DMS153 treated with DMSO at 0.1 percent for 48 hours (cell line): ENCODE measurements around the gene SLC25A11.

Experiments used
- DNase-seq: peaks from one replicate; lab custom pipeline; 2025; ENCODE audit not compliant: unreplicated experiment; lab: John Stamatoyannopoulos, UW

SLC25A11 gene, protein sequence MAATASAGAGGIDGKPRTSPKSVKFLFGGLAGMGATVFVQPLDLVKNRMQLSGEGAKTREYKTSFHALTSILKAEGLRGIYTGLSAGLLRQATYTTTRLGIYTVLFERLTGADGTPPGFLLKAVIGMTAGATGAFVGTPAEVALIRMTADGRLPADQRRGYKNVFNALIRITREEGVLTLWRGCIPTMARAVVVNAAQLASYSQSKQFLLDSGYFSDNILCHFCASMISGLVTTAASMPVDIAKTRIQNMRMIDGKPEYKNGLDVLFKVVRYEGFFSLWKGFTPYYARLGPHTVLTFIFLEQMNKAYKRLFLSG

DNA sequence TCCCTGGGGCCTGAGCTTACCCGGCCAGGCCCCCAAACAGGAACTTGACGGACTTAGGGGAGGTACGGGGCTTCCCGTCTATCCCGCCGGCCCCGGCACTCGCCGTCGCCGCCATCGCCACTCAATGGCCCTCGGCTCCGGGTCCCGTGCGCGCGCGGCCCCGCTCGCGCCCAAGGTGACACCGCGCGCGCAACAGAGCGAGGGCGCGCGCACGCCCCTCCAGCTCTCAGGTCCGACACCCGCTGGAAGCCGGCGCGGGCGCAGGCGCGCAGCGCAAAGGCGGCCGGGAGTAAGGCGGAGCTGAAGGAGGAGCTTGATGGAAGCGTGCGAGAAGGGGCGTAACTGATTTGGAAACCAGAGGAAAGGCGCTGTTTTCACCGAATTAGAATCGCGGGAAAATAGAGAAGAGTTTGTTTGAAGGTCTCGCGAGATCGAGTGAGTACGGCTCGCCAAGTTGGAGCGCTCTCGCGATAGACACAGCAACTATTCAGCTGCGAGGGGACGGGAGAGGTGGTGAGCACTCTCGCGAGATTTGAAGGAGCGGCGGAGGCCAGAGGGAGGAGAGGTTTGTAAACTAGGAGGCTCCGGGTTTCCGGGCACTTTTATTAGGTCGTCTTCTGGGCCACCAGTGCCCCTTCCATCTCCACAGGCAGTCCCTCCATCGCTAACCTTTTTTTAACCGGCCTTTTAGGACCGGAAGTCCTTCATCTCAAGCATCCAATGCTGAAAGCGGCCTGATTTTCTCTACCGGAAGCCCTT is at the start of gene SLC25A11, which contains the start of gene RNF167:
TSS of gene SLC25A11 (minus strand) at position 251 of the 759 bp plus-strand sequence. CDS start at position 115, 136 bp downstream.
TSS of gene RNF167 (plus strand) at position 473 of the 759 bp plus-strand sequence. CDS start 642 bp downstream, outside the sequence.
- peak; percentile 85 for DNase-seq

DNA sequence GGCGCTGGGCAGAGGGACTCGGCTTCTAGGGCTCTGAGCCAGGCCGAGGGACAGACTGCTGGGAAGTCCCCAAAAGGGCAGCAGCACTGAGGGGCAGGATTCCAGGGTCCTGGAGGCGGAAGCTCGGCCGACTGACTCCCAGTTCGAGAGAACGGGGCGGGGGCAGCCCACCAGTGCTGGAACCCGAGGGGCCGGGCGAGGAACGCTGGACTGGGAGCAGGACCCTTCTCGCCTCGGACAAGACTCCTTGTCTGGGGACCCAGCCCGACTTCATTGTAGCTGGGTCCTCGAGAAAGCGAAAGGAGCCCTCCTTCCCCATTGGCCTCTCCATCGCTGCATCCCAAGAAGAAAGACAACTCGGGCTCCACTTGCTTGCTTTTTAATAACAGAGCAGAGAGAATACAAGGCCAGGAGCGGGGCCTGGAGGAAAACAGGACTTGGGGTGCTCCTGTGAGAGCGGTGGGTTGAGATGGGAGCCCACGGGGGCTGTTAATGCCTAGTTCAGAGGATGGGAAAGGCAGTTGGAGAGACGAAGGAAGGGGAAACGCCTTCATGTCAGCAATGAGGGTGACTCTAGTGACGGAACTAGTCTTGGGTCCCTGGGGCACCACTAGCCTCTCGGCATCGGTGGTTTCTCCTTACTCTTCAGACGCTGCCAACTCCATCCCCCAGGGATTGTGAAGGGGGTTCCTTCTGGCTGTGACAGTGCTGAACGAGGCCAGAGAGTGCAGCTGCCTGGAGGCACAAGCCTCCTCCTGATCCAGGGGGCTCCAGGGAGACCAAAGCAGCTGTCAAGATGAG is 48.1 kb upstream of the SLC25A11 start:
- no peak for DNase-seq

DNA sequence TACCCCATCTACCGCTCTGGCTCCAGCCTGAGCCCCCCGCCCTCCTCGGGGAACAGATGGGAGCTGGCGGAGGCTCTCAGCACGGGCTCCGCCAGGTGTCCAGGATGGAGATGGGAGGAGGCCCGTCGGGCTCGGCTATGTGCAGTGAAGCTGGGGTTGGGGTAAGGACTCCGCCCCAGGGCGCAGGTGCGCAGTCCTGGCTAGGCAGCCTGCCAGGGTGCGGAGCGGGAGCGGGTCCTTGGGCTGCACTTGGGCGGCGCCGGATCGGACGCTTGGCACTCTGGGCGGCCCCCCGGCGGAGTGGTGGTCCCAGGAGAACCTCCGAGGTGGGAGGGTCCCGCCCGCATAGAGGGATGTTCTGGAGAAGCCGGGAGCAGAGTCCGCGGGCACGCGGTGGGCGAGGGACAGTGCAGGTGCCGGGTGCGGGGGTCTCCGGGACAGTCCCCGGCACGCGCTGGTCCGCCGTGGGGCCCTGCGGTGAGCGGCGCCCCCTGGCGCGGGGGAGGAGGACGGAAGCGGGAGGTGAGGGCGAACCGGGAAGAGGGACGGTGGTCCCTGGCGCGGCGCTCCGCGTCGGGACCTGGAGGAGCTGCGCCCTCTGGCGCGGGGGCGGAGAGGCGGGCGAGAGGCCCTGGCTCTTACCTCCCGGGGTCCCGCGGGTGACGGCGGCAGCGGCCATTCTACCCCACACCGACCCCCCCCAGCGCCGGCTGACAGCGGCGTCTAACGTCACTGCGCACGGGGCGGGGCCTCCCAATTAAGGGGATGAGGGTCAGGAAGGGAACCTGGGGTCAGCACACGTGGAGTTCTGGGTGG is 47.3 kb upstream of the SLC25A11 start, which contains the start of gene CAMTA2:
TSS of gene CAMTA2 (minus strand) at position 725 of the 816 bp plus-strand sequence. CDS start 1,453 bp downstream, outside the sequence.
- DNase-seq, result peak; percentile 15

DNA sequence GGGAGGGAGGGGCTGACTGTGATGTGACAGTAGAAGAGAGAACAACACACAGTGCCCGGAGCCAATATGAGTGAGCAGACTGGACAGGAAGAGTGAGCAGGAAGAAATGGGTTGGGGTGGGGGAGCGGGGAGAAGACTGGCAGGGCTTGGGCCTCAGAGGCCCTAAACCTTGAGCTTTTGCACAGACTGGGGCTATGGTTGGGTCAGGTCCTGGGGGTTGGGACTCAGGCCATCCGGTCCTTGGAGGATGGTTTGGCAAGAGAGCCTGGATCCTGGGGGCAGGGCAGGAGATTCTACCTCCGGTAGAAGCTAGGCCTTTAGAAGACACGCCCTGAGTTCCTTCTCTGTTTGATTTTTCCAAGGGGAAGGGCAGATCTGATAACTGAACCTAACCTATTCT is 46.6 kb upstream of the SLC25A11 start:
- no peak for DNase-seq

DNA sequence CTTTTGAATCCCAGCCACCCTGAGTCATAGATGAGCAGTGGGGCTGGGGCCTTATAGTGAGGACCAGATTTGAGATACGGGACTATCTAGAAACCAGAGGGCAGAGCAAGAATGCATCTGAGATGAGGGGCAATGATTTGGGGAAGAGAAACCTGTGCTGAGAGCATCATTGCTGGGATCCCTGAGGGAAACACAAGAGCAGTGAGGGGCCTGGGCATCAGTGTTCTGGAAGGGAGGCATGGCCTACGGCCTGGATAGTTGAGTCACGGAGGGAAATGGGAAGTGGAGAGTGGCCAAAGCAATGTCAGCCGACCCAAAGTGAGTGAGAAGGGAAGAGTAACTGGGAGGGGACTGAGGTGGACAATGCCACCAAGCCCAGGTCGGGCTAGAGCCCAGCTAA is 42.5 kb upstream of the SLC25A11 start:
- no peak for DNase-seq

DNA sequence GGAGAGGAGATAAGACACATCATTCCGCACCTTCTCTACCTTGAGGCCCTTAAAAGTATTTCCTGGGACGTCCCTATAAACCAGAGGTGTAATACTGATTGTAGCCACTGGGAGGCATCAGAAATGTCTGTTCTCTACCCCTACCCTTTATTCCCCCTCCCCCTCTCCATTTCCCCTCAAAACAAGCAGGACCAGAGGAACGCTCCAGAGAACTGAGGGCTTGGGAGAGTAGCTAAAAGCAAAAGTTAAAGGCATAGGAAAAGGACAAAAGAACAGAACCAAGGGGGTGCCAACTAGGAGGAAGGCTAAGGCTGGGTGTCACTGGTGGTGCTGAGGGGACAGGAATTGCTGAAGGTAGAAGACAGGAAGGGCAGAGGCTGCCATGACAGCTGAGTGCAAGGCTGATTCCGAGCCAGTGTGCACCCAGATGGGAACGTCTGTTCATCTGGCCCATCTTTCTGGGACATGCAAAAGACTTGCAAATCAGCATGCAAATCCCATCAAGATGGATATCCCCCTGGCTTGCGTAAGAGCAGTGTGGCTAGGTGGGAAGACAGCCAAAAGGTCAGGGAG is 40.9 kb upstream of the SLC25A11 start:
- DNase-seq, result no peak

DNA sequence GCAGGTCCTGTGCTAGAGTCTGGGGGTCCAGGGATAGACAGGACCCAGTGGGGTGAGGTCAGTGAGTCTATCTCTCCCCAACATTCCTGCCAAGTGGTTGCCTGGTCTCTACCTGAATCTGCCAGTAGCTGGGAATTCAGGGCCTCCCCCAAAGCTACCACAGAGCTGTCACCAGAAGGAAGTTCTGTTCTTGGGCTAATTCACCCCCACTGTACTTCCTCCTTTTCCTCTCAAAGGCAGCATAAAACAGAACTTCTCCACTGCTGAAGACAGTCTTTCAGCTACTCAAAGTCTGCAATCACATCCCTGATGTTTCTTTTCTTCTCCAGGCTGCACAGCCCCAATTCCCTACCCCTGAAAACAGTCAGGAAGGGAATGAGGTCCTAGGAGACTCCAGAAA is 38.9 kb upstream of the SLC25A11 start:
- DNase-seq, result no peak

DNA sequence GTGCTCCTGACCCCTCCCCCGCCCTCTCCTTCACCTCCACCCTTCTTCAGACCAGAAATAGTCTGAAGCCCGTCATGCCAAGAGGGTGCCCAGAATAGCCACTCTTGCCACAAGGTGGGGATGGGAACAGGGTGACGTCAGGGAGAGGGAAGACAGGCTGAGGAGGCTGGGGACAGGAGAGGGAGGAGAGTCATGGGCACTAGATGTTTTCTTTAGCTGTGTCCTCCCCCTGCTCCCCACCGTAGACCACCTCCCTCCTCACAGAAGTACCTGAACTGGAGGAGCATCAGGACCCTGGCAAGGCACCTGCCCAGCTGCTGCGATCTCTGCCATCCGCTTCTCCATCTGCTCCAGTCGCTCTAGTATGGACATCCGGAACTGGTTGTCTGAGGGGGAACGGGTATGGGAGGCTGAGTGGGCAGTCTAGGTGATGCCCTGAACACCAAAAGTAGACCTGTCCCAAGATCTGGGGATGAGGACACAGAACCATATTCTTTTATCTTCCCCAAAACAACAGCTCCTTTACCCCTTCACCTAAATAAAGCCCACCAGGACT is 34.3 kb upstream of the SLC25A11 start:
- no peak for DNase-seq

DNA sequence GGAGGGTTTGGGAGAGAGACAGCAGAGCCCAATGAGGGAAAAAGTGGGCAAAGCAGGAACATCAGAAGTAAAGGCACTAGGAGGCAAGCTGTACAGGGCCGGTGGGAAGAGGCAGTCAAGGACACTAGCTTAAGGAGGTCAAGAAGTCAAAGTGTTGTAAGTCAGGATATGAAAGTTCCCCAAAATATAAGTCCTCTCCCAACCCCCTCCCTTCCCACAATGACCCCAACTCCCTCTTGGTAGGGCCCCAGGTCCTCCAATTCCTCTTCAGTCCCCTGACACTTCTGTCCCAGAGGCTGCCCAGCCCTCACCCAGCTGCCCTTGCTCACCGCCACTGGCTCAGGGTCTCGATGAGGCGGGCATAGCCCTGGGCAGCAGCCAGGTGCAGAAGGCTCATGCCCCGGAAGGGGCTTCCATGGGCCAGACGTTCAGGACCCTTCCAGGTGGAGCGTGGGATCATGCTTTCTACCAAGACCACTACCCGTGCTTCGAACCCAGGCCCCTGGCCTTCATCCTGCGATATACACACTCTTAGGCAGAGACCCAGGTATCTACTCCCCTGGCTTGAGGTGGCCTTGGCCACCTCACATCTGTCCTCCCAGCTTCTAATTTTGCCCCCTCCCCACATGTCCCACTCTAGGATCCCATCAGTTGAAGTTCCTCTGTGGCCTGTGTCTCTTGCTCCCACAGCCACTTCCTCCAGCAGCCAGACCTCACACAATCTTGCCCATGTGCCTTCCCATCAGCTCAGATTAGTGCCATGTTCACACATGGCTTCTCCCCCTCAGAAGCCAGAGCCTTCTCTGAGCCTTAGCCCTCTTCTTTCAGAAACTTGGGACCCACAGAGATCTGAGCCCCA is 33.6 kb upstream of the SLC25A11 start:
- DNase-seq, result no peak

DNA sequence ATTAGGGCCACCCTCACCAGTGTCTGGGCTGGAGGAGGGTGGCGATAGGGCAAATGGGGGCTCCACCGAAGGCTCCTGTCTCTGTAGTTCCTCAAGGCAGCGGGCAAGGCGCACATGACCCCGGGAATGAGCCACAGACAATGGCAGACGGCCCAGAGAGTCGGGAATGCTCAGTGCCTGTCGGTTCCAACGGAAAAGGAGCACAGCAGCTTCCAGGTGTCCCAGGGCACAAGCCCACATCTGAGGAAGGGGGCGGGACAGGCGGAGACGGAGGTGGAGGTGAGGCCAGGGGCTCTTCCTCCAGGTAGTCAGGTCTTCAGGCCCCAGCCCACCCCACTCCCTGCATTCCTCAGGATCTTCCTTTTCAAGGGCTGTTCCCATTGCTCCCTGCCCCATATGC is 32.9 kb upstream of the SLC25A11 start:
- no peak for DNase-seq

DNA sequence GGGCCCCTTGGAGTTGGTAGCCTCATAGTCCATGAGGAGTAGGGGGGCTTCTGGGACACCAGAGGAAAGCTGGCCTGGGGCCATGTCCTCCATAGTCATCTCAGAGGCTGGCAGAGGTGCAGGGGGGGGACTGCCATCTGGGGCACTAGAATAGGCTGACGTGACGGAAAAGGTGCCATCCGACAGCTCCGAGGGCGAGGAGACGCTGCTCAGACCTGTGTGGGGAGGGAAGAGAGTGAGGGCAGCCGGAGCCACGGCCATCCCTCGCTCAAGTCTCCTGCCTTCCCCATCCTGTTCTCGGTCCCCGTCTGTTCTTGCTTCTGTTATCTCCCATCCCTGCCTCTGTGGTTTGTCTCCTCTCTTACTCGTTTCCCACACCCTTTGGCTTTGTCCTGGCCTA is 32.5 kb upstream of the SLC25A11 start:
- no peak for DNase-seq

DNA sequence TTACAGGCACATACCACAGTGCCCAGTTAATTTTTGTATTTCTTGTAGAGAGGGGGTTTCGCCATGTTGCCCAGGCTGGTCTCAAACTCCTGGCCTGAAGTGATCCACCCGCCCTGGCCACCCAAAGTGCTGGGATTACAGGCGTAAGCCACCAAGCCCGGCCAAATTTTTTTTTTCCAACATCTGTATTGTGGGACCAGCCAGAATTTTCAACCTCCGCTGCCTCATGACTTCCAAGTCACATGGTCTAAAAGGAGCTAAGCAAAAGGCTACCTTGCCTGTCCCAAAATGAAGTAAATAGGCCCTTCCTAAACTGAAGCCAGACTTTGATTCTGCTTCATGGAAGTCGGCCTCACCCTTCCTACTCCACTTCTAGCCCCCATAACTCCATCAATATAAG is 32.0 kb upstream of the SLC25A11 start:
- DNase-seq, result no peak

DNA sequence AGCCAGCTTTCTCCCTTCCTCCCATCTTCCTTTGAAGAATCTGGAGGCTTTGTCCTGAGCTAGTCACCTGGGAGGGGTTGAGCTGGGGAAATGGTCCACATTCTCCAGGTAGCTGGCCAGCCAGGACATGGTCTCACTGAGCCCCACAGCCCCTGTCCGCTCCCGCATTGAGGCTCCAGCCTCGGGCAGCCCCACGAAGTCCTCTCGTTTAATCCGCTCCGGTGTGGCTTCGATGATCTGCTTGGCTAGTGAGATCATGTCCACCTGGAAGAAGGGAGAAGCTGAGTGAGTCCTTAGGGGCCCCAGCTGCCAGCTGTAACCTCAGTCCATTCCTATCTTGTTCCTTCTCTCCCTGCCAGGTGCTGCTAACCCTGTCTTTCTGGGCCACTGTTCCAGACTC is 30.4 kb upstream of the SLC25A11 start:
- no peak for DNase-seq

DNA sequence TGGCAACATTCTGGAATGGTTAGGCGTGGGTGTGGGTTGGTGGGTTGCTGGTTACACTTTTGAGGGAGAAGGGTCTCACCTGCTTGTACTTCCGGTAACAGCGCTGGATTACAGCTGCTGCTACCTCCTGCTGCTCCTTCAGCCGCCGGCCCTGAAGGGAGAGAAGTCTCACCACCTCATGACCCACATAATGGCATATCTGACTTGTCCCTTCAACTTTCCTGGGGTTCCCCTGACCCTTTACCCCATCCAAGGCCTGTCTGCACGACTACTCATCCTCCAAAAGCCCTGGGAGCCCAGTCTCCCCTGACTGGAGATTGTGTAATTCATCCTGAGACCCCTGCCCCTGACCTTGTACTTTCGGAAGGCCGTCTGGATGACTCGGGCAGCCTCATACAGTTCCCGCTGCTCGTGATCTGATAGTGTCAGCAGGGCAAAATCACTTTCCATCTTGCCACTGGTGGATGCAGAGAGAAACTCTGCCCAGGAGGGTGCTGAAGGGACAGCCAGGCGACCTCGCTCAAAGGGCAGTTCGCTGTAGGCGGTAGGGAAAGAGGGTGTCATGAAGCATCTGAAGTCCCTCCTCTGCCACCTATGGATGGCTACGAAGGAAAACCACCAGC is 29.8 kb upstream of the SLC25A11 start:
- DNase-seq, result no peak

DNA sequence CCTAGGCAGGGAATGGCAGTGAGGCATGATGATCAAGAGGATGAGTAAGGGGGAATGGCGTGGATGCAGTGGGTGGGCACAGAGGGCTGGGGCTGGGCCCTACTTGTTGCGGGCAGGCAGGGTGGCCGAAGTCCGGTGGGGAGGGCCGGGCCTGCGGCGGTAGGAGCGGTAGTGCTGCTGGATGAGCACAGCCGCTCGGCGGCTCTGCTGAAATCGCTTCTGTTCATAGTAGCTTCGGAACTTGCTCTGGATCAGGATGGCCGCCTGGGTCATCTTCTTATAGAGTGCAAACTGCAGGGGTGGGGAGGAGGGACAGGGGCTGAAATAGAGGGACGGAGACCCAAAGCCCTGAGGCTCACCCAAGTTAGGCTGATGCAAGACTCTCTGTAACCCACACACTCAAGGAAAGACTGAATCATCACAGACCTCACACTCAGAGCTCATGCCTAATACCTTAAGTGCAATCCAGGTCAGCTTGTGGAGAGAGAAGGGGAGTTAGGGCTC is 29.3 kb upstream of the SLC25A11 start:
- no peak for DNase-seq

DNA sequence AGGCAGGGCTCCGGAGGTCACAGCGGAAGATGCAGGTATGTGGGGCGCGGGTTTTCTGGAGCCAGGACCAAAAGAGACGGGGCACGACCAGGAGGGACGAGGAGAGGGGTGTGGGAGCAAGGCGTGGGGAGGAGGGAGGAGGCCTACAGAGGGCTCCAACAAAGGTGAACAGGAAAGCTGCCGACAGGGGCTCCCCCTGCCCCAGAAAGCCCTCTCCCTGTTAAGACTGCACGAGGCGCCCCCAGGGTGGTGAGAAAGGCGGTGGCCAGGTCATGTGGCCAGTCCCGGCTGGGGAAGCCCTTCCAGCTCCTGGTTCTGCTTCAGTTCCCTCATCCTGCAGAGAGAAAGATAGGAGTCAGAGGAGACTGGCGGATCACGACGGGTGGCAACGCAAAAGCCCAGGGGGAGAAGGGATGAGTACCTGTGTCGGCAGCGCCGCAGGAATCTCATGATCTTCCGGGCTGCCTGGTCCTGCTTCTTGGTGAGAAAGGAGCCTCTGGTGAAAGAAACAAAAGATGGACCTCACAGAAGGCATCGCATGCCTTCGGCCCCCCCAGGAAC is 28.7 kb upstream of the SLC25A11 start:
- DNase-seq, result no peak

DNA sequence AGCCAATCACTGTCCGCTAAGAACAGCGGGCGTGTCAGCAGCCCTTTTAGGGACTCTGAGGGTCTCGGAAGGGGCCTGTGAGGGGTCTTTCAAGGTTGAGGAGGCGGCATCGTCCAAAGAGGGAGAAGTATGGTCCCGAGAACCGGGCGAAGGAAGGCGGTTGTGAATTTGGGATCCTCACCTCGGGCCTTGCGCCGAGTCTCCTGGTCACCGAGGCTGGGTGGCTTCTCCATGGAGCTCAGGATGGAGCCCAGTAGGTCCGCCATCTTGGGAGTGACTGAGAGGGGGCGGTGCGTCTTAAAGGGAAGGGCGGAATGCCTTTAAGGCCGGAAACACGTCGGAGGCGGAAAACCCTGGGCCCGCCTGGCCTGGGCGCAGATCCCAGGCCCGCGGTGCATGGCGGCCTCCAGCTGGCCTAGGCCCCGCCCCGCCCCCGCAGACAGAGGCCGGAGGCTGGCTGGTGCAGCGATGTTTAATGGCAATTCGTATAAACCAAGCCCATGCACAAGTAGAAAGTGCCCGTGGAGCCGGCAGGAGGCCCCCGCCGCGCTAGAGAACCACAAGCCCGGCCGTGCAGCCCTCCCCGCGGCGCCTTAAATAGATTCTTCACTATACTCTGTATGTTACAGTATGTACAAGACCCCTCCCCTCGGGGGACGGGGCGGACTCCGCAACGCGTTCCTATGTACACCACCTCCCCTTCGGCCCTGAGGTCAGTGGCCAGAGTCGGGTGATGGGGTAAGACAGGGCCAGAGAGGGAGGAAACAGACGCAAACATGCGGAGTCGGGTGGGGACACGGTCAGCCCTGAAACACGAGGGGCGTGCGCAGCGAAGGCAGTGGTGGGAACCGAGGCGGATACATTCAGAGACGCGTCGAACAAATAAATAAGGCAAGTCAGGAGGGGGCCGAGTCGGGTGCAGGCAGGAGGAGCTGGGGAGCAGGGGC is 28.0 kb upstream of the SLC25A11 start, which contains the start of gene SPAG7:
TSS of gene SPAG7 (minus strand) at position 279 of the 947 bp plus-strand sequence. CDS start at position 266, 13 bp downstream.
- peak; percentile 78 for DNase-seq
